GM21423 (cell line): ENCODE data around the gene DNMT1.

Experiments used
- ATAC-seq: cut with Tn5 transposase; IDR thresholded peaks from one replicate; pipeline ENCODE4 v1.9.1; 2021; ENCODE audit warnings: mild to moderate bottlenecking, moderate library complexity; ENCODE audit not compliant: unreplicated experiment

Gene DNMT1

GRCh38 chr19:10142701-10143375 lies 51.9 kb downstream of the DNMT1 start:
- no peak for ATAC-seq

- no peak for ATAC-seq
Observed at GRCh38 chr19:10141973-10142372, 52.8 kb downstream of the DNMT1 start.

DNA sequence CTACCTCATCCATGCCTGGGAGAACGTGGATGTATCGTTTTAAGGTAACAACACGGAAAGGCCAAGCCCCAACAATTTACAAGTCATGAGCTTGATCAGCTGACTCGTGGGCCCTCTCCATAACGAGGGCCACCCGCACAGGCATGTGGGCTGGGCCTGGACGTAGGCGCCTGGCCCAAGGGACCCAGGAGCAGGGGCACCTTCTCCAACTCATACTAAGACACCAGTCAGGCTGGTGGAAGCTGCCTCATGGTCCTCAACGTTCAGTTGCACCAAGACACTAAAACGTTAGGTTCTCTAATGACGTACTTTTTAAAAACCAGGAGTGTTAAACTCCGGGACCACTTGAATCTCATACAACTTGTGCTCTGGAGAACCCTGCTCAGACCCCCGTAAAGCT lies 53.3 kb downstream of the DNMT1 start:
- no peak for ATAC-seq

GRCh38 chr19:10139952-10140351 lies 54.8 kb downstream of the DNMT1 start:
- no peak for ATAC-seq

GRCh38 chr19:10138879-10139795 lies 55.6 kb downstream of the DNMT1 start:
- no peak for ATAC-seq

- no peak for ATAC-seq
Observed at GRCh38 chr19:10137751-10138682, 56.7 kb downstream of the DNMT1 start.

GRCh38 chr19:10136936-10137335 lies 57.8 kb downstream of the DNMT1 start:
- no peak for ATAC-seq

DNA sequence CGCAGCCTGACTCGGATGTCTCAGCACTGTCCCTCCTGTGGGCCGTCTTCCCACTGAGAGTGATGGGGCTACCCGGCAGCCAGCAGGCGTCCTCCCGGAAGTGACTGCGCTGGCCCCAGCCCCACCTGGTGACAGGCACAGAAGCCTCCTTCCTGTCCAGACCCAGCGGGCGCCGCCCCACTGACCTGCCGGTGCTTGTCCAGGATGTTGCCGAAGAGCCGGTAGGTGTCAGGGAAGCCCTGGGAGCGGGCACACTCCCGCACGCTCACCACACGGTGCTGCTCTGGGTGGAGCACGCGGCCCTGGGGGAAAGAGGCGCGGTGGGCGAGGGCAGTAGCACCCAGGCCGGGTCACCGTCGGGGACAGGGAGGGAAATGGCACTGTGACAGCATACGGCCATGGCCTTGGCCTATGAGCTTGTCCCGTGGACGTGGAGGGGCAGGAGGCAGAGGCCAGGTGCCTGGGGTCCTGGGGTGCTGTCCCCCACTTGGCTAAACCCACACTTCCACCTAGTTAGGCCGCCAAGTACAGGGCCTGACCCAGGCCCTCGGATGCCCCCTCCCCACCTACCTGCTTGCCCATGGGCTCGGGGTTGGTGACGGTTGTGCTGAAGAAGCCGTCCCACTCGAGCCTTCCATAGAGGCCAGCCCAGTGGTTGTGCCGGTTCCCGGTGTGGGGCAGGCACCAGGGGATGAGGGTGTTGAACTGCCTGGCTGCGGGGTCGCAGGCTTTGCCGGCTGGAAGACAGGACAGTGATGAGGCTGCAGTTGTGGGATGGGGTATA lies 59.0 kb downstream of the DNMT1 start:
- ATAC-seq = no peak

DNA sequence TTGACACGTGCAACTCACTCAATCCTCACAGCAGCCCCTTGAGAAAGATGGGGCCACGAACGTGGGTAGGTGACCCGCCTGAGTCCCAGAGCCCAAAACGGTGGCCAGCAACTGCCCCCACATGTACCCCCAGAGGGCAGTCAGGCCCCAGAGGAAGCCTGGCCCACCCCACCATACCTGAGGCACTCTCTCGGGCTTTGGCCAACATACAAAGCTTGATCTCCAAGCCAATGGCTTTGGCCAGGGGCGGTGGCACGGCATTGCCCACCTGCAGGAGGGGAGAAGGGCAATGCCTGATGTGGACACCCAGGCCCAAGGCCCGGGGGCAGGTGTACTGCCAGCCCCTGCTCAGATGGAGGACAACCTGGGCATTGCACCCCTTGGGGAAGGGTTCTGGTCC lies 60.7 kb downstream of the DNMT1 start:
- ATAC-seq = no peak

GRCh38 chr19:10133596-10133995 lies 61.2 kb downstream of the DNMT1 start:
- no peak for ATAC-seq

GRCh38 chr19:10132905-10133304 lies 61.8 kb downstream of the DNMT1 start:
- no peak for ATAC-seq

DNA sequence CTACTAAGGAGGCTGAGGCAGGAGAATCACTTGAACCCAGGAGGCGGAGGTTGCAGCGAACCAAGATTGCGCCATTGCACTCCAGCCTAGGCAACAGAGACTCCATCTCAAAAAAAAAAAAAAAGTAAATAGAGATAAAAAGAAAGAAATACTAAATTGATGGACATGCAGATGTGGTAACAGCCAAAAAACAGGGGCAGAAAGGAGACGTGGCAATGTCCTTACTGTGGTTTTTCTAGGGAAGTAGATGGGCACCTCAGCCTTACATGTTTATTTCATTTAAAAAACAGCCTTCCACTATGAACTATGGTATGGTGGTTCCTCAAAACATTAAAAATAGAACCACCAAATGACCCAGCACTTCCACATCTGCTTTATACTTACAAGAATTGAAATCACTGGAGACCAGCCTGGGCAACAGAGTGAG lies 68.5 kb downstream of the DNMT1 start:
- ATAC-seq = no peak

- no peak for ATAC-seq
Observed at GRCh38 chr19:10124429-10124828, 70.3 kb downstream of the DNMT1 start.

GRCh38 chr19:10122045-10122444 lies 72.7 kb downstream of the DNMT1 start:
- ATAC-seq = no peak

- ATAC-seq = no peak
Observed at GRCh38 chr19:10120538-10121189, 74.1 kb downstream of the DNMT1 start.

- no peak for ATAC-seq
Observed at GRCh38 chr19:10118960-10119359, 75.8 kb downstream of the DNMT1 start.

- ATAC-seq = no peak
Observed at GRCh38 chr19:10116866-10117616, 77.7 kb downstream of the DNMT1 start.

- ATAC-seq = no peak
Observed at GRCh38 chr19:10116085-10116865, 78.5 kb downstream of the DNMT1 start.
